Hepatocyte (in vitro differentiated cells): ENCODE data around the gene STK32A. TPM values are rescaled to one million over a fixed set of nuclear protein-coding genes. Genes with fewer than 3 reads are reported as not detected.

Source experiments
- DNase-seq: peaks from one replicate; pipeline ENCODE4 v3.0.0-alpha.2; 2016; ENCODE audit warnings: low spot score
- H2AFZ ChIP-seq: fragments of 200-600 bp; sonication (generic); 2 replicates; pipeline ENCODE4 v1.6.0; 2016; ENCODE audit warnings: antibody characterized with exemption, mild to moderate bottlenecking
- H3K27ac ChIP-seq: fragments of 200-600 bp; sonication (generic); 2 replicates; pipeline ENCODE4 v1.5.1; 2016; ENCODE audit warnings: mild to moderate bottlenecking
- H3K27me3 ChIP-seq: fragments of 200-600 bp; sonication (generic); 2 replicates; pipeline ENCODE4 v1.6.1; 2016
- H3K36me3 ChIP-seq: fragments of 200-600 bp; sonication (generic); replicated peaks from 2 replicates; pipeline ENCODE4 v1.5.1; 2016; ENCODE audit warnings: low read depth; ENCODE audit not compliant: insufficient read depth
- H3K4me1 ChIP-seq: fragments of 200-600 bp; sonication (generic); 2 replicates; pipeline ENCODE4 v1.5.1; 2016; ENCODE audit warnings: mild to moderate bottlenecking, moderate library complexity; ENCODE audit not compliant: insufficient read depth
- H3K4me2 ChIP-seq: fragments of 200-600 bp; sonication (generic); 2 replicates; pipeline ENCODE4 v1.6.0; 2016
- H3K4me3 ChIP-seq: fragments of 200-600 bp; sonication (generic); 2 replicates; pipeline ENCODE4 v1.5.1; 2016; ENCODE audit warnings: mild to moderate bottlenecking
- H3K79me2 ChIP-seq: fragments of 200-600 bp; sonication (generic); 2 replicates; pipeline ENCODE4 v1.6.0; 2017; ENCODE audit warnings: mild to moderate bottlenecking
- H3K9me2 ChIP-seq: fragments of 200-600 bp; sonication (generic); replicated peaks from 2 replicates; pipeline ENCODE4 v1.6.0; 2017; ENCODE audit warnings: mild to moderate bottlenecking; ENCODE audit not compliant: insufficient read depth
- H3K9me3 ChIP-seq: fragments of 200-600 bp; sonication (generic); 2 replicates; pipeline ENCODE4 v1.5.1; 2016; ENCODE audit warnings: low read depth, mild to moderate bottlenecking
- H4K20me1 ChIP-seq: fragments of 200-600 bp; sonication (generic); 2 replicates; pipeline ENCODE4 v1.6.0; 2016; ENCODE audit warnings: mild to moderate bottlenecking; ENCODE audit not compliant: insufficient read depth, poor library complexity, severe bottlenecking
- CTCF ChIP-seq: fragments of 200-600 bp; sonication (generic); IDR thresholded peaks from 2 replicates; pipeline ENCODE4 v1.5.1; 2016; ENCODE audit warnings: antibody characterized with exemption, mild to moderate bottlenecking; ENCODE audit not compliant: poor library complexity
- EZH2 ChIP-seq: fragments of 200-600 bp; sonication (generic); IDR thresholded peaks from 2 replicates; pipeline ENCODE4 v1.6.1; 2016; ENCODE audit warnings: antibody characterized with exemption, mild to moderate bottlenecking, borderline replicate concordance
- EZH2phosphoT487 ChIP-seq: fragments of 200-600 bp; sonication (generic); IDR thresholded peaks from one replicate; pipeline ENCODE4 v1.6.1; 2018; ENCODE audit warnings: antibody characterized with exemption, mild to moderate bottlenecking, low read depth, moderate library complexity; ENCODE audit not compliant: unreplicated experiment, severe bottlenecking
- WGBS: methylation state at CpG from one replicate; pipeline ENCODE4 v1.1.6; 2016; ENCODE audit warnings: low lambda C conversion rate; ENCODE audit errors: missing lambda C conversion rate; 5-methylcytosine and 5-hydroxymethylcytosine counted together
- polyA plus RNA-seq: library from polyadenylated mRNA; unstranded; fragments of >200 nt; fragmentation: Nextera tagmentation; extraction: Ambion mirVana; gene quantifications from 2 replicates; pipeline ENCODE4 v1.2.1, GENCODE V29; 2016
- total RNA-seq: library from RNA; depleted of rRNA; stranded (reverse); fragments of >200 nt; gene quantifications from 2 replicates; pipeline ENCODE4 v1.2.3, GENCODE V29; 2014

STK32A gene
- total and polyA plus RNA-seq, 2 experiments from 2014 or later, result 2.3 to 2.6 TPM

GRCh38 chr5:147400881-147401280 is 166.1 kb downstream of the STK32A start:
- no peaks in the 10 kb centered on the region for H3K9me3 ChIP-seq
- no peak overlapping the region for H2AFZ ChIP-seq
- DNase-seq, result no peak
- no peaks in the 10 kb centered on the region for H3K27me3 ChIP-seq
- H3K36me3 ChIP-seq, result no peaks in the 10 kb centered on the region
- no peaks in the 10 kb centered on the region for H4K20me1 ChIP-seq
- no peak overlapping the region for H3K4me3 ChIP-seq
- H3K4me2 ChIP-seq, result no peak overlapping the region
- H3K79me2 ChIP-seq, result no peaks in the 10 kb centered on the region
- H3K4me1 ChIP-seq, result peaks cover 33% of the 10 kb centered on the region
- peak overlapping the region; percentile 91 for H3K27ac ChIP-seq
- TF ChIP-seq CTCF (no peak), EZH2 (no peak), EZH2phosphoT487 (no peak)
- no peaks in the 10 kb centered on the region for H3K9me2 ChIP-seq

DNA sequence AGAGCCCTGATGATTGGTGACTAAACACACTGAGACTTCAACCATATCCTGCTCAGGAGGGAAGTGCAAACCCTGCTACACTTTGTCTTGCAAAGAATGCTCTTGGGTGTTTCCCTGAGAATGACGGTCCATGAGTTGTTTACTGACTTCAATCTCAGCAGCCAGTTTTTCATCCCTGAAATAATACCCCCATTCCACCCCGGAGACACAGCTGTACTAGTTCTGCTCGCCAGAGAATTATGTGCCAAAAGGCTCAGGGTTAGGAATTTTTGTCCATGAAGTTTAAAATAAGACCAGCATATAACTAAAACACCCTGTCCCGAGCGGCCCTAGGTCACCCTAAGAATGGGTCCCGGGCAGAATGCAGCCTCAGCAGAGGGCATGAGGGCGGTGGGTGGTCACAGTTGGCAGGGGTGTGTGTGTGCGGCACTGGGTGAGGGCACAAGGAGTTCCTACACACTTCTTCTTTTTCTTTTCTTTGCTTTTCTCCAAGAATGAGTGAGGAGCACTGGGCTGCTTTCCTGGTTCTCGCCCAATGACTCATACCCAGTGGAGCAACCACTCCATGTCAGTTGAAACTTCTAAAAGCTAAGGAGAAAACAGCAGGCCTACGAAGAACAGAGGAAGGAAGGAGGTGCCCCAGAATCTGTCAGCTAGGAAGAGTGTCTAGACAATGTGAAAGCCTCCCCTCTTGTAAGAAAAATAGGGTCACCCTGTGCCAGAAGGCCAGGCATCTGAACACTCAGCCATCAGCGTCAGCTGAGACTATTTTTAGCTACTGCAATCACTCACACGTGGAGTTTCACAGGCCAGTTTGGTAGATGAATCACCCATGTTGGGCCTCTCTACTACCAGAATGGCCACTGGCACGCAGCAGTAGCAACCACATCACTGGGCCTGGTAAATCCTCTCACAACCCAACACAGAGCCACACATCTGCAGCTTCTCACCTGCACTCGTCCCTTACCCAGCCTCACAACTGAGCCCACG is 169.1 kb downstream of the STK32A start:
- TF ChIP-seq CTCF (no peak), EZH2 (no peak), EZH2phosphoT487 (no peak)
- peak; percentile 77 for DNase-seq
- WGBS, result 73% methylated on average over 15 of the region's 15 CpGs
- Histone ChIP-seq H3K4me1 (peaks cover 52% of the 10 kb centered on the region), H4K20me1 (no peaks in the 10 kb centered on the region), H3K79me2 (no peaks in the 10 kb centered on the region), H3K27ac (peak overlapping the region; percentile 95), H3K4me3 (no peak overlapping the region), H3K4me2 (no peak overlapping the region), H3K9me2 (no peaks in the 10 kb centered on the region), H3K27me3 (no peaks in the 10 kb centered on the region), H2AFZ (no peak overlapping the region), H3K9me3 (no peaks in the 10 kb centered on the region), H3K36me3 (no peaks in the 10 kb centered on the region)

- Histone ChIP-seq H3K9me3 (no peaks in the 10 kb centered on the region), H3K9me2 (no peaks in the 10 kb centered on the region), H3K4me1 (peaks cover 48% of the 10 kb centered on the region), H3K36me3 (no peaks in the 10 kb centered on the region), H3K27ac (peak overlapping the region; percentile 95), H4K20me1 (no peaks in the 10 kb centered on the region), H3K4me3 (no peak overlapping the region), H3K79me2 (no peaks in the 10 kb centered on the region), H2AFZ (no peak overlapping the region), H3K4me2 (no peak overlapping the region), H3K27me3 (no peaks in the 10 kb centered on the region)
- no peak for TF ChIP-seq CTCF
- no peak for DNase-seq
- WGBS, result 100% methylated on average over 1 of the region's 1 CpG
These were observed 169.9 kb downstream of the STK32A start for GRCh38 chr5:147404706-147405105.
